Mesenchymal stem cell (in vitro differentiated cells and primary cell): Measurements from ENCODE around the gene MYO1A.

ENCODE experiments used
- DNase-seq: peaks from one replicate; pipeline ENCODE4 v3.0.0-alpha.2; 2013
- H2AFZ ChIP-seq: one replicate; pipeline ENCODE4 v1.6.1; 2013; ENCODE audit warnings: low read depth, mild to moderate bottlenecking, control low read depth, inconsistent platforms, low read length, moderate library complexity
- H2AK5ac ChIP-seq: 2 replicates; pipeline ENCODE4 v1.6.1; 2013; ENCODE audit warnings: low read length, moderate library complexity, mild to moderate bottlenecking, inconsistent platforms; ENCODE audit not compliant: severe bottlenecking
- H2BK120ac ChIP-seq: one replicate; pipeline ENCODE4 v1.6.1; 2013; ENCODE audit warnings: low read depth, mild to moderate bottlenecking, inconsistent platforms, low read length, moderate library complexity
- H2BK12ac ChIP-seq, 2 experiments: one replicate each; pipeline ENCODE4 v1.6.1; 2013; ENCODE audit warnings: inconsistent platforms in 2 of 2, low read length in 2 of 2, mild to moderate bottlenecking in 2 of 2, moderate library complexity in 2 of 2, control low read depth in 1 of 2
- H2BK15ac ChIP-seq: one replicate; pipeline ENCODE4 v1.6.1; 2013; ENCODE audit warnings: mild to moderate bottlenecking, low read depth, inconsistent platforms; ENCODE audit not compliant: poor library complexity, severe bottlenecking
- H2BK5ac ChIP-seq: 2 replicates; pipeline ENCODE4 v1.6.1; 2013; ENCODE audit warnings: low read depth, mild to moderate bottlenecking, low read length, control low read depth, inconsistent platforms; ENCODE audit not compliant: poor library complexity, severe bottlenecking
- H3K14ac ChIP-seq, 2 experiments: one replicate each; pipeline ENCODE4 v1.6.1; 2013; ENCODE audit warnings: inconsistent platforms in 2 of 2, low read length in 2 of 2, control low read depth in 1 of 2, mild to moderate bottlenecking in 1 of 2, moderate library complexity in 1 of 2
- H3K18ac ChIP-seq, 2 experiments: one replicate each; pipeline ENCODE4 v1.6.1; 2013; ENCODE audit warnings: inconsistent platforms in 2 of 2, low read length in 2 of 2, control low read depth in 1 of 2, low read depth in 1 of 2, mild to moderate bottlenecking in 1 of 2
- H3K23ac ChIP-seq, 2 experiments: one replicate each; pipeline ENCODE4 v1.6.1; 2013; ENCODE audit warnings: inconsistent platforms in 2 of 2, low read length in 2 of 2, mild to moderate bottlenecking in 2 of 2, moderate library complexity in 2 of 2, control low read depth in 1 of 2
- H3K27ac ChIP-seq: 2 replicates; pipeline ENCODE4 v1.5.1; 2013; ENCODE audit warnings: mild to moderate bottlenecking, moderate library complexity, low read length, control low read depth, inconsistent platforms; ENCODE audit not compliant: poor library complexity, severe bottlenecking
- H3K27me3 ChIP-seq, 2 experiments: 2 replicates each; pipeline versions ENCODE4 v1.6.1 to v1.7.0; 2013; ENCODE audit warnings: low read length in 2 of 2, mild to moderate bottlenecking in 2 of 2, moderate library complexity in 2 of 2, control low read depth in 1 of 2, inconsistent platforms in 1 of 2; ENCODE audit not compliant: control insufficient read depth in 1 of 2, insufficient read depth in 1 of 2
- H3K36me3 ChIP-seq, 2 experiments: 2 replicates each; pipeline versions ENCODE4 v1.6.1 to v1.7.0; 2013; ENCODE audit warnings: low read length in 2 of 2, control low read depth in 1 of 2, inconsistent platforms in 1 of 2, low read depth in 1 of 2, mild to moderate bottlenecking in 1 of 2; ENCODE audit not compliant: insufficient read depth in 2 of 2, control insufficient read depth in 1 of 2
- H3K4ac ChIP-seq, 2 experiments: one replicate each; pipeline ENCODE4 v1.6.1; 2013; ENCODE audit warnings: inconsistent platforms in 2 of 2, low read length in 2 of 2, mild to moderate bottlenecking in 2 of 2, moderate library complexity in 2 of 2, control low read depth in 1 of 2, low read depth in 1 of 2
- H3K4me1 ChIP-seq: 2 replicates; pipeline ENCODE4 v1.6.1; 2013; ENCODE audit warnings: low read depth, low read length, control low read depth; ENCODE audit not compliant: control insufficient read depth, insufficient read depth
- H3K4me2 ChIP-seq: 2 replicates; pipeline ENCODE4 v1.6.1; 2013; ENCODE audit warnings: low read length, mild to moderate bottlenecking, inconsistent platforms; ENCODE audit not compliant: poor library complexity, severe bottlenecking
- H3K4me3 ChIP-seq, 2 experiments: 2 replicates each; pipeline versions ENCODE4 v1.5.1 to v1.7.0; 2013; ENCODE audit warnings: low read length in 2 of 2, mild to moderate bottlenecking in 2 of 2, control low read depth in 1 of 2, low read depth in 1 of 2; ENCODE audit not compliant: insufficient read depth in 1 of 2
- H3K79me1 ChIP-seq: replicated peaks from 2 replicates; pipeline ENCODE4 v1.6.1; 2013; ENCODE audit warnings: mild to moderate bottlenecking, control low read depth, low read length, inconsistent platforms; ENCODE audit not compliant: poor library complexity, severe bottlenecking
- H3K9ac ChIP-seq: 2 replicates; pipeline ENCODE4 v1.7.0; 2013; ENCODE audit warnings: mild to moderate bottlenecking, low read length, moderate library complexity
- H3K9me3 ChIP-seq: 2 replicates; pipeline ENCODE4 v1.7.0; 2013; ENCODE audit warnings: mild to moderate bottlenecking, low read length; ENCODE audit not compliant: control insufficient read depth
- H4K8ac ChIP-seq: one replicate; pipeline ENCODE4 v1.6.1; 2013; ENCODE audit warnings: inconsistent platforms, mild to moderate bottlenecking, low read length, moderate library complexity
- H4K91ac ChIP-seq: one replicate; pipeline ENCODE4 v1.6.1; 2013; ENCODE audit warnings: mild to moderate bottlenecking, low read length, inconsistent platforms
- WGBS: methylation state at CpG from one replicate; pipeline ENCODE4 v1.1.7; 2013; ENCODE audit warnings: mixed read lengths; 5-methylcytosine and 5-hydroxymethylcytosine counted together

Gene MYO1A

GRCh38 chr12:57016348-57016747 is 33.6 kb downstream of the MYO1A start, which contains the start of gene TAC3:
TAC3 (minus strand) TSS chr12:57016529; CDS start chr12:57015797, 732 bp downstream.
- Histone ChIP-seq H4K8ac (no peak within 1 kb of the TSS), H3K23ac (no peak within 1 kb of the TSS), H2AK5ac (no peak within 1 kb of the TSS), H3K36me3 (no peaks in the 10 kb centered on the region), H3K4me3 (no peak within 1 kb of the TSS), H2BK15ac (no peak within 1 kb of the TSS), H3K27me3 (peaks cover 45 to 49% of the 10 kb centered on the region in 2 experiments), H3K4me2 (no peak within 1 kb of the TSS), H2AFZ (no peak within 1 kb of the TSS), H3K79me1 (no peaks in the 10 kb centered on the region), H3K9ac (no peak within 1 kb of the TSS), H3K4ac (no peak within 1 kb of the TSS), H3K9me3 (no peaks in the 10 kb centered on the region), H2BK5ac (no peak within 1 kb of the TSS), H3K4me1 (no peaks in the 10 kb centered on the region), H3K14ac (no peak within 1 kb of the TSS), H3K18ac (no peak within 1 kb of the TSS), H4K91ac (no peak within 1 kb of the TSS), H3K27ac (no peak within 1 kb of the TSS), H2BK120ac (no peak within 1 kb of the TSS), H2BK12ac (no peak within 1 kb of the TSS)
- no peak for DNase-seq
- WGBS, result 47% methylated on average over 4 of the region's 6 CpGs

GRCh38 chr12:57012600-57013465 is 37.1 kb downstream of the MYO1A start:
- H3K4me1 ChIP-seq, result no peaks in the 10 kb centered on the region
- H3K4ac ChIP-seq, result no peak overlapping the region
- no peaks in the 10 kb centered on the region for H3K79me1 ChIP-seq
- H4K91ac ChIP-seq, result no peak overlapping the region
- H2AK5ac ChIP-seq, result no peak overlapping the region
- H3K23ac ChIP-seq, result no peak overlapping the region
- H3K18ac ChIP-seq, result no peak overlapping the region
- H4K8ac ChIP-seq, result no peak overlapping the region
- H3K9ac ChIP-seq, result no peak overlapping the region
- no peak overlapping the region for H2BK5ac ChIP-seq
- H3K14ac ChIP-seq, result no peak overlapping the region
- no peaks in the 10 kb centered on the region for H3K36me3 ChIP-seq
- H3K9me3 ChIP-seq, result no peaks in the 10 kb centered on the region
- H2BK12ac ChIP-seq, result no peak overlapping the region
- no peak for DNase-seq
- H2AFZ ChIP-seq, result no peak overlapping the region
- H2BK15ac ChIP-seq, result no peak overlapping the region
- H2BK120ac ChIP-seq, result no peak overlapping the region
- 62% methylated on average over 7 of the region's 7 CpGs for WGBS
- no peak overlapping the region for H3K4me3 ChIP-seq
- H3K27me3 ChIP-seq, result peaks cover 44 to 45% of the 10 kb centered on the region in 2 experiments
- no peak overlapping the region for H3K27ac ChIP-seq
- no peak overlapping the region for H3K4me2 ChIP-seq

GRCh38 chr12:57011438-57012424 is 38.2 kb downstream of the MYO1A start:
- no peak overlapping the region for H3K4me3 ChIP-seq
- H3K4me1 ChIP-seq, result peaks cover under 1% of the 10 kb centered on the region
- H3K27ac ChIP-seq, result no peak overlapping the region
- no peak overlapping the region for H3K4ac ChIP-seq
- H3K79me1 ChIP-seq, result no peaks in the 10 kb centered on the region
- H3K4me2 ChIP-seq, result no peak overlapping the region
- DNase-seq, result no peak
- no peak overlapping the region for H2AFZ ChIP-seq
- H4K91ac ChIP-seq, result no peak overlapping the region
- H3K9ac ChIP-seq, result no peak overlapping the region
- WGBS, result 87% methylated on average over 8 of the region's 12 CpGs
- no peak overlapping the region for H4K8ac ChIP-seq
- no peak overlapping the region for H2BK5ac ChIP-seq
- no peak overlapping the region for H3K14ac ChIP-seq
- H3K9me3 ChIP-seq, result no peaks in the 10 kb centered on the region
- H3K23ac ChIP-seq, result no peak overlapping the region
- no peak overlapping the region for H2AK5ac ChIP-seq
- peaks cover 44% of the 10 kb centered on the region in 2 experiments for H3K27me3 ChIP-seq
- no peak overlapping the region for H3K18ac ChIP-seq
- no peak overlapping the region for H2BK120ac ChIP-seq
- no peaks in the 10 kb centered on the region for H3K36me3 ChIP-seq
- no peak overlapping the region for H2BK15ac ChIP-seq
- H2BK12ac ChIP-seq, result no peak overlapping the region
